Mesodermal cell (in vitro differentiated cells): ENCODE results near the gene TMEM219.

Experiments used
- H3K27ac ChIP-seq: 2 replicates; pipeline ENCODE4 v1.7.0; 2013; ENCODE audit warnings: mild to moderate bottlenecking, low read depth, low read length, moderate library complexity; ENCODE audit not compliant: severe bottlenecking
- H3K36me3 ChIP-seq: 2 replicates; pipeline ENCODE4 v1.7.1; 2013; ENCODE audit warnings: mild to moderate bottlenecking, low read length, moderate library complexity; ENCODE audit not compliant: control insufficient read depth, insufficient read depth
- H3K4me1 ChIP-seq: one replicate; pipeline ENCODE4 v1.7.1; 2013; ENCODE audit warnings: mild to moderate bottlenecking, low read length; ENCODE audit not compliant: insufficient read depth, control insufficient read depth, poor library complexity, severe bottlenecking
- H3K4me3 ChIP-seq: 2 replicates; pipeline ENCODE4 v1.7.0; 2013; ENCODE audit warnings: low read length, control low read depth, mild to moderate bottlenecking; ENCODE audit not compliant: insufficient read depth, poor library complexity, severe bottlenecking; ENCODE audit errors: extremely low read depth
- H3K9me3 ChIP-seq: 2 replicates; pipeline ENCODE4 v1.7.1; 2013; ENCODE audit warnings: mild to moderate bottlenecking, low read length, moderate library complexity; ENCODE audit not compliant: control insufficient read depth
- WGBS, 2 experiments: methylation state at CpG; one replicate each; pipeline ENCODE4 v1.1.5; 2013; ENCODE audit warnings: missing lambda C conversion rate in 2 of 2; ENCODE audit not compliant: insufficient coverage in 2 of 2; 5-methylcytosine and 5-hydroxymethylcytosine counted together

TMEM219 gene

DNA sequence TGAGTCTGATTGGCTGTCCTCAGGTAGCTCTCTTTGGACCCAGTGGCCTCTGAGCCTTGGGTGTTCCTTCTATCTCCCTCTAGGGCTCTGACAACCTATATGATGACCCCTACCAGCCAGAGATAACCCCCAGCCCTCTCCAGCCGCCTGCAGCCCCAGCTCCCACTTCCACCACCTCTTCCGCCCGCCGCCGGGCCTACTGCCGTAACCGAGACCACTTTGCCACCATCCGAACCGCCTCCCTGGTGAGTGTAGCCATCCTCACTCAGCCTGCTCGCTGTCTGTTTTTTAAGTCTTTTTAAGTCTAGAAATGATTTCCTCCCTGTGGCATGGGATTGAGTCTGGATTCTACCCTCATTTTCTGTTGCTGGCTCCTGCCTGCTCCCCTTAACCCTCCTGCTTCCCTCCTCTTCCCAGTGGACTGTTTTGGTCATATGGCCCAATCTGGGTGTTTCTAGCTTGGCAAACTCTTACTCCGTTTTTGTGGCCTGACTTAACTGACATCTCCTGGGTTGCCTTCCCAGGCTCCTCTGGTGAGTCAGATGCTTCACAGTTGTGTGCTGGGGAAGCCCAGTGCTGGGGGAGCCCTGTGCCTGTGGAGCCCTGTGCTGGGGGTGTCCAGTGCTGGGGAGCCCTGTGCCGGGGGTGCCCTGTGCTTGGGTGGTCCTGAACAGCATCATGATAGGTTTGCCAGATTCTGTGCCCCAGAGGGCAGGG is 21.7 kb downstream of the TMEM219 start:
- 98 to 100% methylated on average over 9 to 11 of the region's 12 CpGs for WGBS, 2 experiments
- Histone ChIP-seq H3K4me3 (no peak overlapping the region), H3K27ac (no peak overlapping the region), H3K36me3 (peaks cover 100% of the 10 kb centered on the region), H3K9me3 (no peaks in the 10 kb centered on the region), H3K4me1 (no peaks in the 10 kb centered on the region)

DNA sequence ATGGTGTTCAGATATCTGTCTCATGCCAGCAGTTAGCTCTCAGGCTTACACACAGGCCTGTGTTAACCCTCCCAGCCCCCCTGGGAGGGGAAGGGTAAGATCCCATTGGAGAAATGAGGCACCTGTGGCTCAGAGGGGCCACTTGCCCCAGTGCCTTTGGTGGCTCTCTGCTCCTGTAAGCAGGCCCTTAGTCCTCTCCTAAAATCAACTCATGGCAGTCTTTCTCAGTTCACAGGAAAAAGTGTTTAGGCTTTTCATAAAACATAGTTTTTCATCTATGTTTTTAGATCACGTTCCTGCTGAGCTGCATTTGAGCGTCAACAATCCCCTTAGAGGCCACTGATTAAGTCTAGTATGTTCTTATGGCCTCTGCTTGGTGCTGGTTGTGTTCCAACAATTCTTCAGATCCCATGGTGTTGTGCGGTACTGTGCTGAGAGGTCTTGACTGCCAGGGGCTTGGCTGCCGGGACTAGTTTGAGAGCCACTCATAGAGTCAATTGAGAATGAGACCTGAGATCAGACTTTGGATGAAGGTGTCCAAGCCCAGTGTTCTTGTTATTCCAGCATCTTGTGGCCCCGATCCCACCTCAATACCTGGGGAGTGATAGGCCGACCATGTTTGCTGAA is 22.4 kb downstream of the TMEM219 start:
- Histone ChIP-seq H3K9me3 (no peaks in the 10 kb centered on the region), H3K4me3 (no peak overlapping the region), H3K27ac (no peak overlapping the region), H3K4me1 (no peaks in the 10 kb centered on the region), H3K36me3 (peaks cover 100% of the 10 kb centered on the region)
- 89 to 96% methylated on average over 4 to 6 of the region's 6 CpGs for WGBS, 2 experiments

DNA sequence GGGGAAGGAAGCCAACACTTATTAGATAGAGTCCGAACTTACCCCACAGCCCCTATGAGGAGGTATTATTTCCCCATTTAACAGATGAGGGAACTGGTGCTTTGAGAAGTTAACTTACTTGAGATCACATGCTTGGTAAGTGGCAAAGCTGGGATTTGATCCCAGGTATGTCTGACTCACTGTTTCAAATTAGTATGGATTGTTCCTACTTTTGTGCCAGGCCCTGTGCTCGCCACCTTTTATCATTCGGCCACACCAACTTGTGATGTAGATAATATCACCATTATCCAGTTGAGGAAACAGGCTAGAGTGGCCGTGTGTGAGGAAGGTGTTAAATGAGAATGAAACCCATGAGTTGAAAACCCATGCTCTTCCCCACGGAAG is 22.9 kb downstream of the TMEM219 start:
- peaks cover 100% of the 10 kb centered on the region for H3K36me3 ChIP-seq
- WGBS, 2 experiments = 97% methylated on average over 4 of the region's 5 CpGs; no CpG with 5 or more reads in 1 of the 2 experiments

DNA sequence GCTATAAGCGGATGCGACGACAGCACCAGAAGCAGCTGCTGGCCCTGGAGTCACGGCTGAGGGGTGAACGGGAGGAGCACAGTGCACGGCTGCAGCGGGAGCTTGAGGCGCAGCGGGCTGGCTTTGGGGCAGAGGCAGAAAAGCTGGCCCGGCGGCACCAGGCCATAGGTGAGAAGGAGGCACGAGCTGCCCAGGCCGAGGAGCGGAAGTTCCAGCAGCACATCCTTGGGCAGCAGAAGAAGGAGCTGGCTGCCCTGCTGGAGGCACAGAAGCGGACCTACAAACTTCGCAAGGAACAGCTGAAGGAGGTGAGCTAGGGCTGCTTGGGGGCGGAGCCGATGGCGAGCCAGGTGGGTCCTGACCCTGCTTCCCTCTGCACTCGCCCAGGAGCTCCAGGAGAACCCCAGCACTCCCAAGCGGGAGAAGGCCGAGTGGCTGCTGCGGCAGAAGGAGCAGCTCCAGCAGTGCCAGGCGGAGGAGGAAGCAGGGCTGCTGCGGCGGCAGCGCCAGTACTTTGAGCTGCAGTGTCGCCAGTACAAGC is 23.5 kb downstream of the TMEM219 start:
- H3K9me3 ChIP-seq = no peaks in the 10 kb centered on the region
- peaks cover 100% of the 10 kb centered on the region for H3K36me3 ChIP-seq
- no peak overlapping the region for H3K27ac ChIP-seq
- H3K4me3 ChIP-seq = no peak overlapping the region
- 96% methylated on average over 23 to 27 of the region's 28 CpGs for WGBS, 2 experiments
- H3K4me1 ChIP-seq = no peaks in the 10 kb centered on the region

More for the DNA sequence above, 22.9 kb downstream of the TMEM219 start:
- H3K27ac ChIP-seq = no peak overlapping the region
- H3K4me3 ChIP-seq = no peak overlapping the region
- H3K9me3 ChIP-seq = no peaks in the 10 kb centered on the region
- no peaks in the 10 kb centered on the region for H3K4me1 ChIP-seq

DNA sequence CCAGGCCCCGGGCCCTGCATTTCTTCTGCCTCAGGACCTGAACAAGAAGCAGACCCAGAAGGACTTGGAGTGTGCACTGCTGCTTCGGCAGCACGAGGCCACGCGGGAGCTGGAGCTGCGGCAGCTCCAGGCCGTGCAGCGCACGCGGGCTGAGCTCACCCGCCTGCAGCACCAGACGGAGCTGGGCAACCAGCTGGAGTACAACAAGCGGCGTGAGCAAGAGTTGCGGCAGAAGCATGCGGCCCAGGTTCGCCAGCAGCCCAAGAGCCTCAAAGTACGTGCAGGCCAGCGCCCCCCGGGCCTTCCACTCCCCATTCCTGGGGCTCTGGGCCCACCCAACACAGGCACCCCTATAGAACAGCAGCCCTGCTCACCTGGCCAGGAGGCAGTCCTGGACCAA is 24.4 kb downstream of the TMEM219 start:
- H3K36me3 ChIP-seq = peaks cover 100% of the 10 kb centered on the region
- WGBS, 2 experiments = 93 to 96% methylated on average over 15 to 20 of the region's 20 CpGs

DNA sequence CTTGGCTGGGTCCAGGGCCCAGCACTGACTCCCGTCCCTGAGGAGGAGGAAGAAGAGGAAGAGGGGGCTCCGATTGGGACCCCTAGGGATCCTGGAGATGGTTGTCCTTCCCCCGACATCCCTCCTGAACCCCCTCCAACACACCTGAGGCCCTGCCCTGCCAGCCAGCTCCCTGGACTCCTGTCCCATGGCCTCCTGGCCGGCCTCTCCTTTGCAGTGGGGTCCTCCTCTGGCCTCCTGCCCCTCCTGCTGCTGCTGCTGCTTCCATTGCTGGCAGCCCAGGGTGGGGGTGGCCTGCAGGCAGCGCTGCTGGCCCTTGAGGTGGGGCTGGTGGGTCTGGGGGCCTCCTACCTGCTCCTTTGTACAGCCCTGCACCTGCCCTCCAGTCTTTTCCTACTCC is 25.1 kb downstream of the TMEM219 start:
- Histone ChIP-seq H3K27ac (no peak overlapping the region), H3K9me3 (no peaks in the 10 kb centered on the region), H3K36me3 (peaks cover 100% of the 10 kb centered on the region), H3K4me3 (no peak overlapping the region), H3K4me1 (no peaks in the 10 kb centered on the region)
- 86 to 94% methylated on average over 1 to 3 of the region's 5 CpGs for WGBS, 2 experiments

More for the DNA sequence above, 24.4 kb downstream of the TMEM219 start:
- Histone ChIP-seq H3K9me3 (no peaks in the 10 kb centered on the region), H3K4me1 (no peaks in the 10 kb centered on the region), H3K27ac (no peak overlapping the region), H3K4me3 (no peak overlapping the region)

DNA sequence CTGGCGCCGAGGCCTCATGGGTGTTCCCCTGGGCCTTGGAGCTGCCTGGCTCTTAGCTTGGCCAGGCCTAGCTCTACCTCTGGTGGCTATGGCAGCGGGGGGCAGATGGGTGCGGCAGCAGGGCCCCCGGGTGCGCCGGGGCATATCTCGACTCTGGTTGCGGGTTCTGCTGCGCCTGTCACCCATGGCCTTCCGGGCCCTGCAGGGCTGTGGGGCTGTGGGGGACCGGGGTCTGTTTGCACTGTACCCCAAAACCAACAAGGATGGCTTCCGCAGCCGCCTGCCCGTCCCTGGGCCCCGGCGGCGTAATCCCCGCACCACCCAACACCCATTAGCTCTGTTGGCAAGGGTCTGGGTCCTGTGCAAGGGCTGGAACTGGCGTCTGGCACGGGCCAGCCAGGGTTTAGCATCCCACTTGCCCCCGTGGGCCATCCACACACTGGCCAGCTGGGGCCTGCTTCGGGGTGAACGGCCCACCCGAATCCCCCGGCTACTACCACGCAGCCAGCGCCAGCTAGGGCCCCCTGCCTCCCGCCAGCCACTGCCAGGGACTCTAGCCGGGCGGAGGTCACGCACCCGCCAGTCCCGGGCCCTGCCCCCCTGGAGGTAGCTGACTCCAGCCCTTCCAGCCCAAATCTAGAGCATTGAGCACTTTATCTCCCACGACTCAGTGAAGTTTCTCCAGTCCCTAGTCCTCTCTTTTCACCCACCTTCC is 25.6 kb downstream of the TMEM219 start:
- no peaks in the 10 kb centered on the region for H3K4me1 ChIP-seq
- peaks cover 100% of the 10 kb centered on the region for H3K36me3 ChIP-seq
- 94 to 96% methylated on average over 32 to 33 of the region's 35 CpGs for WGBS, 2 experiments

DNA sequence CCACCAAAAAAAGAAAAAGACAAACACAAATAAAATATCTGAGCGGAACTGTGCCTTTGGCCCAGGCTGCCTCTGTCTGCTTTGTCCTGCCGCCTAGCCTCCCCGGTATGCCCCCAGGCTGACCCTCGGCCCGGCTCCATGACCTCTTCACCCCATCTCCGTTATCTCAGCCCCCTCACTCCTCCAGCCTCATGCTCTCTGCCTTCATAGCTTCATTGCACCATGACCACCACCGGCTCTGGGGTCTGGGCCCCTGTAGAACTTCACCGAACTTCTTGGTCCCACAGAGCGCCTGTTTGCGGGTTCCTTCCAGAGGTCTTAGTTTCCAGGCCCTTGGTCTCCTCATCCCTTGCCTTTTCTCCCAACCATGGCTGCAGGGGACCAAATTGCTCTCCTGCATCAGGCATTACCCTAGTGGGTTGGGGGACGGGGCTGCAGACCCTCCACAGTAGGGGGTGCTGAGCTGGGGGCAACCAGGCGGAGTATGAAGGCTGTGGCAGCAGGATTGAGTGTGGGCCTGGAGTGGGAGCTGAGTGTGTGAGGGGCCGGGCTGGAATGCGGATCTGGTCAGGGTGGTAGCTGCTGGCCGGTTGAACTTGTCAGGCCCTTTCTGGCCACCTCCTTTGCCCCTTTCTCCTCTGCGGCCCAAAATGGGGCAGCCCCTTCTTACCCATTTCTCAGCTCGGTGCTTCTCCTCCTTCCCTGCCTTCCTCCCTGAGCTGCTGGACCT is 26.6 kb downstream of the TMEM219 start:
- Histone ChIP-seq H3K9me3 (no peaks in the 10 kb centered on the region), H3K4me1 (no peaks in the 10 kb centered on the region), H3K36me3 (peaks cover 100% of the 10 kb centered on the region), H3K4me3 (no peak overlapping the region), H3K27ac (no peak overlapping the region)
- WGBS, 2 experiments = 95 to 96% methylated on average over 13 to 16 of the region's 17 CpGs

More for the DNA sequence above, 25.6 kb downstream of the TMEM219 start:
- Histone ChIP-seq H3K4me3 (no peak overlapping the region), H3K27ac (no peak overlapping the region), H3K9me3 (no peaks in the 10 kb centered on the region)

DNA sequence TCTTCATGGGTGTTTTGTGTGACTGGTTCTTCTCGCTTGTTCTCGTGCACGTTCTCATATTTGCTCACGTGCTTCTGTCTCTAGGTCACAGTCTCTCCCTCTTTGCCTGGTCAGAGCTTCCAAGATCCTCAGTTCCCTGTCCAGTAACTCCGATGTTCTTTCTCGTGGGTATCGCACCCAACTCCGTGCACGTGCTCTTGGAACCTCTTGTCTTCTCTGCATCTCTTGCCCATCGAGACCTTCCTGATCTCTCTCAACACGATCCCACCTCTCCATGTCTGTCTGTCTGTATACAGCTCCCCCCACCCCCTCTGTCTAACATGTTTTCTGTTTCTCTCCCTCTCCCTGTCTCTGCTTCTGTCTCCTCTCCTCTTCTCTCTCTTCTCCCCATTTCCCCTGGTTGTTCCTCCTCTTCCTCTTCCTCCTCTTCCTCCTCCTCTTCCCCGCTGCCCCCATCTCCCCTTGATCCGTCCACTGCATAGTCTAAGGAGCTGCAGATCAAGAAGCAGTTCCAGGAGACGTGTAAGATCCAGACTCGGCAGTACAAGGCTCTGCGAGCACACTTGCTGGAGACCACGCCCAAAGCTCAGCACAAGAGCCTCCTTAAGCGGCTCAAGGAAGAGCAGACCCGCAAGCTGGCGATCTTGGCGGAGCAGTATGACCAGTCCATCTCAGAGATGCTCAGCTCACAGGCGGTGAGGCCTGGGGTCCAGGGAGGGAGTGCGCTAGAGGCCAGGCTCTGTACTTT is 27.4 kb downstream of the TMEM219 start:
- 96% methylated on average over 23 of the region's 23 CpGs for WGBS, 2 experiments
- no peak overlapping the region for H3K27ac ChIP-seq

DNA sequence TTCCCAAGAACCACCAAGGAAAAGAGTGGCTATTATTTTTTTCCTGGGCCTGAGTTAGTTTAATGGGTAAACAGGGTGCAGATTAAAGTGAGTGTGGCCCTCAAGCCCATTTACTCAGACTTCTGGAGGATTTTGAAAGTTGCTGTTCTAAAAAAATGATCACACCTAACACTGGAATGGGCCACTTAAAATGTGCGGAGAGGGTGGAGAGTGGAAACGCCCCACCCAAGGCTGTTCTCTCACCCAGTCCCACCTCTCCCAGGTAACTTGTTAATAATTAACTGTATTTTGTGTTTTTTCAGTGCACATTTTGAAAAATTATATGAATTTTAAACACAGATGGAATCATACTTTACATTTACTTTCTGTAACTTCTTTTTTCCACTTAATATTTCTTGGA is 28.2 kb downstream of the TMEM219 start:
- H3K4me3 ChIP-seq = no peak overlapping the region
- H3K27ac ChIP-seq = no peak overlapping the region
- H3K4me1 ChIP-seq = peaks cover 5% of the 10 kb centered on the region
- H3K36me3 ChIP-seq = peaks cover 89% of the 10 kb centered on the region
- no peaks in the 10 kb centered on the region for H3K9me3 ChIP-seq
- WGBS, 2 experiments = no CpG with 5 or more reads among the region's 2 CpGs

More for the DNA sequence above, 27.4 kb downstream of the TMEM219 start:
- H3K9me3 ChIP-seq = no peaks in the 10 kb centered on the region
- H3K4me3 ChIP-seq = no peak overlapping the region
- no peaks in the 10 kb centered on the region for H3K4me1 ChIP-seq
- peaks cover 97% of the 10 kb centered on the region for H3K36me3 ChIP-seq
